A549 treated with AZD9567 at 1 μM for 4 hours (cell line): Measurements from ENCODE around the gene TBL3. TPM values are rescaled to one million over a fixed set of nuclear protein-coding genes. Genes with fewer than 3 reads are reported as not detected.

ENCODE experiments used
- total RNA-seq: library from RNA; stranded (reverse); fragments of 200-300 nt; extraction: Qiagen RNA extraction; gene quantifications from 5 replicates; pipeline ENCODE4 v1.2.3, GENCODE V29; 2022; ENCODE audit not compliant: insufficient read depth

Gene TBL3
- total RNA-seq: 31.4 to 44.1 TPM (median 40.6 TPM) in 5 replicates

GRCh38 chr16:1971796-1972489 lies at the start of gene TBL3:
TSS of gene TBL3 (plus strand) at chr16:1972053. CDS start at chr16:1972165, 112 bp downstream.

DNA sequence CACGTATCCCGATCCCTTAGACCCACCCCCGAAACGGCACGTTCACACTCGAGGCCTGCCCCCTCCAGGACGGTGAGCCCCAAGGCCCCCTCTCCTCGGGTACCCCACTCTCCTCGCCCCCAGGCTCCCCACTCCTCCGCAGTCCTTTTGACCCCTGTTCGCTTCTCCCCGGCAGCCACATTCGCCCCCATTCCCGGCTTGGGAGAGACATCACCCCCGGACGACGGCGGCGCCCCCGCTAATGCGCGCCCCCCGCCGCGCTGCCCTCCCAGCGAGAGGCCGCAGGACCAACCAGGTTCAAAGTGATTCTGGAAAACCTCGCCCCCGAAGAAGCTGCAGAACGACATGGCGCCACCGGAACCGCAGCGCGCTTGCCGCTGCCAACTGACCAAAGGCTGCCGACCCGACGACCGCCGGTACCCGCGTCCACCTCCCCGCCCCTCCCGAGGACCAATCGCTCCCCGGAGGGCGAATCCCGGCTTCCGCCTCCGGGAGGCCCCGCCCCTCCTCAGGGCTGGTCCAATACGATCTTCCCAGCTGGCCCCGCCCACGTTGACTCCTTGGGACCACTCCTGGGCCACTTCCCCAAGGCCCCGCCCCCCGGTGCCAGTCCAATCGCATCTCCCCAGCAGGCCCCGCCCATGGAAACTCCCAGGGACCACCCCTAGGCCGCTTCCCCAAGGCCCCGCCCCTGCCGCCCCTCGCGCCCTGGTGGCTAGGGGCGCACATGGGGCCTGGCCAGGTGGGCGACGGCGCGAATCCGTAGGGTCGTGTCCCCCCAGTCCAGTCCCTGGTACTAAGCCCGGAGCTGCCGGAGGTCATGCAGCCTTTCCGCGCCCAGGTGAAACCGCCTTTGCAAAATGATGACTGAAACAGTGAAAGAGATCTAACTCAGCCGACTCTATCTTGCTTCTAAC lies 28.8 kb upstream of the TBL3 start, which contains the start of gene MSRB1:
Gene MSRB1, minus strand, starts transcription at position 390 of the 917 bp plus-strand sequence. Its CDS starts 43 bp downstream, at position 347.

DNA sequence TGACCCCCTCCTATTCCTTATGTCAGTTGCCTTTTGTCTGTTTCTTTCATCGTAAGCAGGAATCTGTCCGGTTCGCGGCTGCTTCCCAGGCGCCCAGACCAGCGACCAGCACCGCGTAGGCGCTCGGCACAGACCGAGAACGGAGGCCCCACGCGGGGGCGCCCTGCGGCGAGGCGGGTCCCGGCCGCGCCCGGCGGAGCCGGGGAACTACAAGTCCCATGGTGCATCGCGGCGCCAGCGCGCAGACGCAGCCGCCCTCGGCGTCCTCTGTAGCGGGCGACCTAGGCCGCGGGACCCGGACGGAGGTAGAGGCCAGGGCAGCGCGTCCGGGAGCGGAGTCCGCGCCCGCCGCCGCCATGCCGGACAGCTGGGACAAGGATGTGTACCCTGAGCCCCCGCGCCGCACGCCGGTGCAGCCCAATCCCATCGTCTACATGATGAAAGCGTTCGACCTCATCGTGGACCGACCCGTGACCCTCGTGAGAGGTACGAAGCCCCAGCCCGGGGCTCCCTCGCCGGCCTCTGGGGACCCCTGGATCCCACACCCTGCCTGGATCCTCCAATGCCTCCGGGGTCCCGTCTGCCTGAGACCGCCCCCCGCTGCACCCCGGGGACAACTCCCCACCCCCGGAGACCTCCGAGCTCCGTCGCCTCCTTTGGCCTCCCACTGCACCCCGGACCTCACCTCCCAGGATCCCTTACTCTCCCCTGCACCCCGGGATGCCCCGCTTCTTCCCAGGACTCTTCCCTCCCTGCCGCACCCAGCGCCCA lies 12.4 kb upstream of the TBL3 start, which contains the start of gene NDUFB10:
Gene NDUFB10, plus strand, starts transcription at position 270 of the 771 bp plus-strand sequence. Its CDS starts 87 bp downstream, at position 357.

DNA sequence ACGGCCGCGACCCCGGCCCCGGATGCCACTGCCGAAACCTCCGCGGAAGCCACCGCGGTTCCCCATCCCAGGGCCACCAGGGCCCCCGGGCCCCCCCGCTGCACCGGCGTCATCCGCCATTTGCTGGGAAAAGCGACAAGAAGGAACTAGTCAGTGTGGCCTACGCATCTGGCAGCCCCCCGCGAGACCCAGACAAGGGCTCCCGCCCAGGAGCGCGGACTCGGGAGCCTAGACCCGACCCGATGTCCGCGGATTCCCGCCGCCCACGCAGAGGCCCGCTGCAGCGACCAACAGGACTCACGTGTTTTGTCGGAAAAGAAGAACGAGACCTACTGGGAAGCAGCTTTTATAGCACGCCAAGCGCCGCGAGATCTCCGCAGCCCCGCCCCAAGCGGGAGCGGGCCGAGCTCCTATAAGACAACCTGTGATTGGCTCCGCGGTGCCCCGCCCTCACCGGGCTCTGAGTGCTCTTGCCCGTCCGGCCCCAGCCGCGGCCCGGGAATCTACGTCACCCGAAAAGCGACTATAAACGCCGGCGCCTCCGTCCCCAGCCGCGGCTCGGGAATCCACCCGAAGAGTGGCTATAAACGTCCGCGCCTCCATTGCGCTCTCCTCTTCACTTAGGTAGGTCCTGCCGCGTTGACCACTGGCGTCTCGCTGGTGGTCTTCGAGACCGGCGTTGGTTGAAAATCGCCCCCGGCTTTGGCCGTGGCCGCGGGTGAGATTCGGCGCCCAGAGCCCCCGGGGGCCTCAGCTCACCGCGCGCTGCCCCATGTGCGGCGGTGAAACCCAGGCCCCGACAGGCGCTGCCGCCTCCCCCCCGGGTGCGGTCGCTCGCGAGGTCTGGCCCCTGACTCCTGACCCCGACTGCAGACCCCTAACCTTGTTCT lies 7.1 kb upstream of the TBL3 start, which contains the start of gene RPS2:
Gene RPS2, minus strand, starts transcription at position 321 of the 890 bp plus-strand sequence. Its CDS starts 201 bp downstream, at position 120.

DNA sequence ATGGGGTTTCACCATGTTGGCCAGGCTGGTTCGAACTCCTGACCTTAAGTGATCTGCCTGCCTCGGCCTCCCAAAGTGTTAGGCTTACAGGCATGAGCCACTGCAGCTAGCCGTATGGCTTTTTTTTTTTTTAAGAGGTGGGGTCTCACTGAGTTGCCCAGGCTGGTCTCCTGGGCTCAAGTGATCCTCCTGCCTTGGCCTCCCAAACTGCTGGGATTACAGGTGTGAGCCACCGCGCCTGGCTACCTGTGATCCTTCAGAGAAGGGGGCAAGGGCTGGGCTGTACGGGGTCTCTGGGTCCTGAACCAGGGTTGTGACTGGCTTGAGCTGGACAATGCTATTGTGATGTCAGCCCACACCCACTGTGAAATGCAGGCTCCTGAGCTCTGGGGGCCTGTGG lies 5.4 kb upstream of the TBL3 start, which contains the start of gene RNF151:
Gene RNF151, plus strand, starts transcription at position 397 of the 400 bp plus-strand sequence. CDS start 26 bp downstream, outside the sequence.

GRCh38 chr16:1981398-1981836 lies 9.6 kb downstream of the TBL3 start, which contains the start of gene NOXO1:
TSS of gene NOXO1 (minus strand) at chr16:1981469. CDS start at chr16:1981179, 290 bp downstream.

DNA sequence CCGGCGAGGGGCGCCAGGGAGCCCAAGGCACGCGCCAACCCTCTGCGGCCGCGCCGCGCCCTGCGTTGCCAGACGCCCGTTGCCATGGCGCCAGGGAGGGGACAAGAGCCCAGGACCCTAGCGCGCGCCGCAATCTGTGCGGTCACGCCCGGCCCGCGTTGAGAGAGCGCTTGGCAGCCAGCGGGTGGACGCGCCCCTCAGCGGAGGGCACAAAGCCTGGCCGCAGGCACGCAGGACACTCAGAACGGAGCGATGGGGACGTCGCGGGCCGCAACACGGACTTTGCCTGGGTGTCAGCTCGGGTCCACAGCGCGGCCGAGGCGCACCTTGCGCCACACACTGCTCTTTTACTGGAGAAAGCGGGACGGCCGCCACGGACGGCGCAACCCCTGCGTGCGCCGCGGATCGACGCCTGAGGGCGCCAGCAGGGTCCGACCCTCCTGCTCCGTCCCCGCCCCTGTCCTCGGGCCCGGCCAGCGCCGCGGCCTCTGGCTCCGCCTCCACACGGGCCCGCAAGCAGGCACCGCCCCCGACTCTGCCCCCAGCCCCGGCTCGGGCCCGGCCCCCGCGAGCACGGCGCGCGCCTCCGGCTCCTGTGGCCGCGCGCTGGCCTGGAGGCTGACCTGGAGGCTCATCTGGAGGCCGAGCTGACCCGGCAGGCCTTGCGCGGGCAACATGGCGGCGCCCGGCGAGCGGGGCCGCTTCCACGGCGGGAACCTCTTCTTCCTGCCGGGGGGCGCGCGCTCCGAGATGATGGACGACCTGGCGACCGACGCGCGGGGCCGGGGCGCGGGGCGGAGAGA lies 11.9 kb downstream of the TBL3 start, which contains the start of gene GFER:
Gene GFER, plus strand, starts transcription at position 650 of the 803 bp plus-strand sequence. Its CDS starts 26 bp downstream, at position 676.

DNA sequence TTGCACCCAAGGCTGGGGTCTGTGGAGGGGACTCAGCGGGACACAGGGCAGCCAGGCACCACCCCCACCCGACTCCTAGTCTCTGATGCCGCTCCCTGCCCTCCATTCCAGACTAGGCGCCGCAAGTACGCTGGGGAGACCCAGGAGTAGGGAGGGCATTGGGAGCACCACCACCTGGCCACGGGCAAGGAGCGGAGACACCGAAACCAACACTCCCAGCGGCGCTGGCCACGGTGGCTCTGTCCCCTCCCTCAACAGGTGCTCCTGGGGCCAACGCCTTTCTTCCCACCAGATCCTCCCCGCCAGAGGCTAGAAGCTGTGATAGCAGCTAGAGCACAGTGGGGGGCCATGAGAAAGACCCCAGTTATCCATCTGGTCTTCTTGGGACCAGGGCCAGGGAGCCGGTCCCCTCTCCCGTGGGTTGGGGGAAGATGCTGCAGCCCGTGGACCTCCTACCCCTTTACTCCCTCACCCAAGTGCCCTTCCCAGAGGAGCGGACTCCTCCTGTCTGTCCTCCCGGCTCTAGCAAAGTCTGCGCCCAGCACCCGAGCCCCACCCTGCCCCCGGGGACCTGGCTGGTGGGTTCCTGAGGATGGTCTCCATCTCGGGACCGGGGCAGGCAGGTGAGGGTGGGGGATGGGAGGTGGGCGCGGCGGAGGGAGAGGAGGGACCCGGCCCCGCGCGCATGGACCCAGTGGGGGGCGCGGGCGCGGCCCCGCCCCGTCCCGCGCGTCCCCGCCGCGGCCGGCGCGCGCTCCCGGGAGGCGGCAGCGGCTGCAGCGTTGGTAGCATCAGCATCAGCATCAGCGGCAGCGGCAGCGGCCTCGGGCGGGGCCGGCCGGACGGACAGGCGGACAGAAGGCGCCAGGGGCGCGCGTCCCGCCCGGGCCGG lies 17.6 kb downstream of the TBL3 start, which contains the start of gene SYNGR3:
Gene SYNGR3, plus strand, starts transcription at position 762 of the 892 bp plus-strand sequence. CDS start 133 bp downstream, outside the sequence.

GRCh38 chr16:2009791-2010510 lies 38.1 kb downstream of the TBL3 start, which contains the start of gene ZNF598:
TSS of gene ZNF598 (minus strand) at chr16:2009821.

GRCh38 chr16:2019518-2019920 lies 47.7 kb downstream of the TBL3 start, which contains the start of gene NPW:
TSS of gene NPW (plus strand) at chr16:2019785.

DNA sequence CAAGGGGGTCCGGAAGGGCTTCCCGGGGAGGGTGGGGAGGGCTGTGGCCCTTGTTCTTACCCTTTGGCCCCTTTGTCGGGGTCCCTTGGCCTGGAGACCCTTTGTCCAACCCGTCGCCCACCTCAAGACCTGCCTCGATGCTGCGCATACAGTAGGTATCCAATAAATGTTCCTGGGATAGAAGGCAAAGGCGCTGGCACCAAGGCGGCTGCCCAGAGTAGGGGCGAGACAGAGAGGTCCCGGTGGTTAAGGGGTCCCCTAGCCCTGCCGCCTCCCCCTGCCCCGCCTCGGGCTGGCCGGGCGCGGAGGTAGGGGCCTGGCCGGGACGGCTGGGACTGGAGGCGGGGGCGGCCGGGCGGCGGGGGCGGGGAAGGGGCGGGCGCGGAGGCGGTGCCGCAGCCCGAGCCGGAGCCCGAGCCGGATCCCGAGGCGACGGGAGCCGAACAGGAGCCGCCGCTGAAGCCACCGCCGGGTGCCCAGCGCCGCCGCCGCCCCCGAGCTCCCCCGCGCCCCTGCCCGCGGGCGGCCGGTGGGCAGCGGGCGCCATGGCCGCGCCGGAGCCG lies 54.7 kb downstream of the TBL3 start, which contains the start of gene NHERF2:
Gene NHERF2, plus strand, starts transcription at position 442 of the 563 bp plus-strand sequence. Its CDS starts 104 bp downstream, at position 546.

Other genes starting within 250 kb of the TBL3 start
- 25.1 to 64.0 TPM (median 61.2 TPM) in 5 replicates for gene NME3, start 200.5 kb upstream of the TBL3 start, total RNA-seq
- gene EME2, start 199.2 kb upstream of the TBL3 start, total RNA-seq: 4.1 to 12.2 TPM (median 11.4 TPM) in 5 replicates
- gene MRPS34, start 198.9 kb upstream of the TBL3 start, total RNA-seq: 126 to 264 TPM (median 252 TPM) in 5 replicates
- 21.9 to 31.5 TPM (median 27.5 TPM) in 5 replicates for gene SPSB3, start 189.5 kb upstream of the TBL3 start, total RNA-seq
- gene NUBP2, start 189.1 kb upstream of the TBL3 start, total RNA-seq: 54.1 to 93.4 TPM (median 86.7 TPM) in 5 replicates
- 0.06 to 0.20 TPM (median 0.07 TPM) in 4 of 5 replicates, not detected in the other for gene IGFALS, start 178.3 kb upstream of the TBL3 start, total RNA-seq
- gene HAGH, start 145.2 kb upstream of the TBL3 start, total RNA-seq: 64.2 to 78.9 TPM (median 76.2 TPM) in 5 replicates
- 45.9 to 58.9 TPM (median 47.9 TPM) in 5 replicates for gene FAHD1, start 144.8 kb upstream of the TBL3 start, total RNA-seq
- gene MEIOB, start 99.9 kb upstream of the TBL3 start, total RNA-seq: 0.96 to 1.3 TPM (median 0.99 TPM) in 4 of 5 replicates, not detected in the other
- 1.8 to 1.9 TPM (median 1.9 TPM) in 4 of 5 replicates, not detected in the other for gene HS3ST6, start 53.6 kb upstream of the TBL3 start, total RNA-seq
- gene MSRB1, start 28.9 kb upstream of the TBL3 start, total RNA-seq: 25.4 to 35.1 TPM (median 34.9 TPM) in 5 replicates
- 0.08 to 0.15 TPM in 2 of 5 replicates, not detected in the others for gene RPL3L, start 17.4 kb upstream of the TBL3 start, total RNA-seq
- gene NDUFB10, start 12.5 kb upstream of the TBL3 start, total RNA-seq: 238 to 284 TPM (median 251 TPM) in 5 replicates
- 3,446 to 5,640 TPM (median 5,518 TPM) in 5 replicates for gene RPS2, start 7.2 kb upstream of the TBL3 start, total RNA-seq
- 0.11 TPM in 1 of 5 replicates, not detected in the others for gene RNF151, start 5.2 kb upstream of the TBL3 start, total RNA-seq
- gene NOXO1, start 9.4 kb downstream of the TBL3 start, total RNA-seq: 0.22 to 4.7 TPM (median 0.30 TPM) in 5 replicates
- gene GFER, start 12.1 kb downstream of the TBL3 start, total RNA-seq: 23.1 to 43.3 TPM (median 40.1 TPM) in 5 replicates
- gene SYNGR3, start 17.9 kb downstream of the TBL3 start, total RNA-seq: 3.9 to 8.9 TPM (median 7.8 TPM) in 5 replicates
- 51.5 to 66.8 TPM (median 63.1 TPM) in 5 replicates for gene ZNF598, start 37.8 kb downstream of the TBL3 start, total RNA-seq
- 0.59 to 1.9 TPM (median 1.3 TPM) in 4 of 5 replicates, not detected in the other for gene NPW, start 47.7 kb downstream of the TBL3 start, total RNA-seq
- gene NHERF2, start 54.8 kb downstream of the TBL3 start, total RNA-seq: 40.0 to 57.0 TPM (median 55.2 TPM) in 5 replicates
- 24.3 to 47.2 TPM (median 44.1 TPM) in 5 replicates for gene NTHL1, start 75.8 kb downstream of the TBL3 start, total RNA-seq
- 39.4 to 48.8 TPM (median 41.7 TPM) in 5 replicates for gene TSC2, start 75.9 kb downstream of the TBL3 start, total RNA-seq
- gene PKD1, start 163.8 kb downstream of the TBL3 start, total RNA-seq: 20.8 to 62.8 TPM (median 57.0 TPM) in 5 replicates
- gene RAB26, start 176.6 kb downstream of the TBL3 start, total RNA-seq: 3.1 to 11.1 TPM (median 3.8 TPM) in 5 replicates
- 40.5 to 58.1 TPM (median 52.2 TPM) in 5 replicates for gene TRAF7, start 183.7 kb downstream of the TBL3 start, total RNA-seq
- 0.51 to 1.3 TPM (median 1.0 TPM) in 5 replicates for gene CASKIN1, start 224.6 kb downstream of the TBL3 start, total RNA-seq
- 37.8 to 54.5 TPM (median 49.8 TPM) in 5 replicates for gene MLST8, start 233.4 kb downstream of the TBL3 start, total RNA-seq
- 5.1 to 6.7 TPM (median 5.5 TPM) in 5 replicates for gene BRICD5, start 238.8 kb downstream of the TBL3 start, total RNA-seq
- gene PGP, start 242.8 kb downstream of the TBL3 start, total RNA-seq: 19.4 to 35.2 TPM (median 33.3 TPM) in 5 replicates